Brain pericyte (primary cell): ENCODE measurements around the gene BMPR1B.
"Not testable (repeated sequence)": the region's sequence is repeated elsewhere in the genome, so short reads cannot be mapped to it uniquely, and the experiment has no call there.

Experiments used
- DNase-seq: peaks from one replicate; pipeline ENCODE4 v3.0.0-alpha.2; 2012; ENCODE audit warnings: low read depth, low spot score

The BMPR1B gene

GRCh38 chr4:94833394-94833793, 75.6 kb downstream of the BMPR1B start:
- DNase-seq, result peak; percentile 4

GRCh38 chr4:94834501-94834900, 76.7 kb downstream of the BMPR1B start:
- DNase-seq, result no peak

GRCh38 chr4:94841166-94841863, 83.6 kb downstream of the BMPR1B start:
- DNase-seq, result not testable (repeated sequence)

GRCh38 chr4:94841864-94842221, 84.1 kb downstream of the BMPR1B start:
- DNase-seq, result no peak

- DNase-seq, result no peak
Measured at GRCh38 chr4:94843216-94843615, 85.5 kb downstream of the BMPR1B start.

GRCh38 chr4:94848326-94848725, 90.6 kb downstream of the BMPR1B start:
- no peak for DNase-seq

GRCh38 chr4:94849901-94850300, 92.1 kb downstream of the BMPR1B start:
- no peak for DNase-seq

- no peak for DNase-seq
Measured at GRCh38 chr4:94852616-94853015, 94.9 kb downstream of the BMPR1B start.

- no peak for DNase-seq
Measured at GRCh38 chr4:94856030-94856429, 98.3 kb downstream of the BMPR1B start.

GRCh38 chr4:94870146-94870545, 112.4 kb downstream of the BMPR1B start:
- no peak for DNase-seq

GRCh38 chr4:94871644-94872305, 114.0 kb downstream of the BMPR1B start:
- DNase-seq, result no peak

- DNase-seq, result no peak
Measured at GRCh38 chr4:94877973-94878372, 120.2 kb downstream of the BMPR1B start.

GRCh38 chr4:94880956-94881355, 123.2 kb downstream of the BMPR1B start:
- DNase-seq, result no peak

- DNase-seq, result no peak
Measured at GRCh38 chr4:94882756-94883155, 125.0 kb downstream of the BMPR1B start.

- no peak for DNase-seq
Measured at GRCh38 chr4:94887027-94887426, 129.3 kb downstream of the BMPR1B start.

- no peak for DNase-seq
Measured at GRCh38 chr4:94889523-94889922, 131.8 kb downstream of the BMPR1B start.

GRCh38 chr4:94889946-94890345, 132.2 kb downstream of the BMPR1B start:
- DNase-seq, result no peak

GRCh38 chr4:94890579-94890978, 132.8 kb downstream of the BMPR1B start:
- DNase-seq, result no peak

- peak; percentile 32 for DNase-seq
Measured at GRCh38 chr4:94892051-94892450, 134.3 kb downstream of the BMPR1B start.

- no peak for DNase-seq
Measured at GRCh38 chr4:94895081-94895480, 137.3 kb downstream of the BMPR1B start.

GRCh38 chr4:94897023-94897422, 139.3 kb downstream of the BMPR1B start:
- no peak for DNase-seq

- no peak for DNase-seq
Measured at GRCh38 chr4:94905511-94905910, 147.8 kb downstream of the BMPR1B start.

- DNase-seq, result no peak
Measured at GRCh38 chr4:94909645-94910044, 151.9 kb downstream of the BMPR1B start.
